HG03108 (cell line): ENCODE results near the gene ADGB.

Source experiments
- ATAC-seq: cut with Tn5 transposase; IDR thresholded peaks from one replicate; pipeline ENCODE4 v1.9.1; 2021; ENCODE audit warnings: moderate library complexity; ENCODE audit not compliant: unreplicated experiment

Gene ADGB

GRCh38 chr6:146859795-146860495, 261.2 kb downstream of the ADGB start:
- no peak for ATAC-seq

GRCh38 chr6:146860583-146860982, 261.8 kb downstream of the ADGB start:
- ATAC-seq: no peak

- ATAC-seq: no peak
Measured at GRCh38 chr6:146861029-146861563, 262.3 kb downstream of the ADGB start.

- ATAC-seq: no peak
Measured at GRCh38 chr6:146861716-146862115, 262.9 kb downstream of the ADGB start.

- no peak for ATAC-seq
Measured at GRCh38 chr6:146862508-146862919, 263.7 kb downstream of the ADGB start.

GRCh38 chr6:146864300-146864699, 265.5 kb downstream of the ADGB start:
- ATAC-seq: no peak

GRCh38 chr6:146864885-146865284, 266.1 kb downstream of the ADGB start:
- ATAC-seq: no peak
